SK-N-MC (cell line): ENCODE results near the gene ASIC5.
"Not testable (repeated sequence)": the region's sequence is repeated elsewhere in the genome, so short reads cannot be mapped to it uniquely, and the experiment has no call there.

Experiments used
- DNase-seq: peaks from one replicate; pipeline ENCODE4 v3.0.0-alpha.2; 2011; ENCODE audit warnings: low read depth, low spot score
- H3K27ac ChIP-seq: fragments of 200-600 bp; sonication (generic); 2 replicates; pipeline ENCODE4 v1.5.1; 2016; ENCODE audit warnings: mixed run types
- H3K36me3 ChIP-seq: fragments of 200-600 bp; sonication (generic); 2 replicates; pipeline ENCODE4 v1.6.1; 2017; ENCODE audit warnings: antibody characterized with exemption, low read length, mixed read lengths; ENCODE audit not compliant: insufficient read depth
- H3K4me3 ChIP-seq: fragments of 200-600 bp; sonication (generic); 2 replicates; pipeline ENCODE4 v1.5.1; 2016
- H3K9ac ChIP-seq: fragments of 200-600 bp; sonication (generic); 2 replicates; pipeline ENCODE4 v1.8.0; 2017; ENCODE audit warnings: mixed run types, mixed read lengths; ENCODE audit not compliant: insufficient read length
- H3K9me3 ChIP-seq: fragments of 200-600 bp; sonication (generic); 2 replicates; pipeline ENCODE4 v1.6.1; 2017; ENCODE audit warnings: low read depth, mild to moderate bottlenecking, antibody characterized with exemption, low read length, moderate library complexity, mixed read lengths
- EZH2 ChIP-seq: fragments of 200-600 bp; sonication (generic); IDR thresholded peaks from one replicate; pipeline ENCODE4 v1.6.1; 2017; ENCODE audit warnings: antibody characterized with exemption
- FOXP2 ChIP-seq: optimal IDR thresholded peaks from 2 replicates; pipeline ENCODE3; 2011; ENCODE audit warnings: mild to moderate bottlenecking, moderate library complexity; ENCODE audit not compliant: insufficient read depth; ENCODE audit errors: extremely low read length, control extremely low read depth
- POLR2AphosphoS5 ChIP-seq: IDR thresholded peaks from 2 replicates; pipeline ENCODE4 v1.6.1; 2012; ENCODE audit warnings: mild to moderate bottlenecking, low read depth, low read length, borderline replicate concordance

The ASIC5 gene

GRCh38 chr4:155903453-155903852, 37.4 kb upstream of the ASIC5 start, which contains the start of gene TDO2:
Gene TDO2, plus strand, starts transcription at chr4:155903696. Its CDS starts 63 bp downstream, at chr4:155903759.
- Histone ChIP-seq H3K4me3 (no peak within 1 kb of the TSS), H3K9me3 (no peaks in the 10 kb centered on the region), H3K9ac (no peak within 1 kb of the TSS), H3K36me3 (no peaks in the 10 kb centered on the region), H3K27ac (no peak within 1 kb of the TSS)
- TF ChIP-seq POLR2AphosphoS5 (no peak), EZH2 (no peak), FOXP2 (no peak)
- no peak for DNase-seq

GRCh38 chr4:155901013-155901412, 34.9 kb upstream of the ASIC5 start:
- DNase-seq = peak; percentile 34
- TF ChIP-seq POLR2AphosphoS5 (no peak), FOXP2 (no peak), EZH2 (no peak)
- peak overlapping the region; percentile 82 for H3K27ac ChIP-seq
- no peaks in the 10 kb centered on the region for H3K36me3 ChIP-seq
- no peak overlapping the region for H3K9ac ChIP-seq
- peak overlapping the region; percentile 63 for H3K4me3 ChIP-seq
- H3K9me3 ChIP-seq = no peaks in the 10 kb centered on the region

- H3K4me3 ChIP-seq = peak overlapping the region; percentile 63
- H3K9ac ChIP-seq = no peak overlapping the region
- no peak for TF ChIP-seq EZH2
- TF ChIP-seq POLR2AphosphoS5 = peak; percentile 42; the same call in 1 of the 2 replicates
- peak overlapping the region; percentile 82 for H3K27ac ChIP-seq
- H3K9me3 ChIP-seq = no peaks in the 10 kb centered on the region
- no peaks in the 10 kb centered on the region for H3K36me3 ChIP-seq
- DNase-seq = peak; percentile 86
Measured at GRCh38 chr4:155900381-155900780, 34.3 kb upstream of the ASIC5 start.

GRCh38 chr4:155899891-155900290, 33.8 kb upstream of the ASIC5 start:
- Histone ChIP-seq H3K27ac (peak overlapping the region; percentile 82), H3K4me3 (peak overlapping the region; percentile 63), H3K9me3 (no peaks in the 10 kb centered on the region), H3K9ac (no peak overlapping the region), H3K36me3 (no peaks in the 10 kb centered on the region)
- DNase-seq = peak; percentile 20
- TF ChIP-seq POLR2AphosphoS5 (no peak), EZH2 (no peak), FOXP2 (no peak)

- H3K36me3 ChIP-seq, H3K9me3 ChIP-seq, H3K27ac ChIP-seq, H3K4me3 ChIP-seq, H3K9ac ChIP-seq, DNase-seq: not testable (repeated sequence)
Measured at GRCh38 chr4:155898371-155898770, 32.3 kb upstream of the ASIC5 start.

- DNase-seq = peak; percentile 44
- Histone ChIP-seq H3K27ac (0 out of 2 replicates have a peak overlapping the region, but pooled peaks have one; percentile 23), H3K9ac (no peak overlapping the region), H3K9me3 (no peaks in the 10 kb centered on the region), H3K4me3 (no peak overlapping the region), H3K36me3 (no peaks in the 10 kb centered on the region)
- TF ChIP-seq EZH2 (no peak), FOXP2 (no peak), POLR2AphosphoS5 (no peak)
Measured at GRCh38 chr4:155891058-155891457, 25.0 kb upstream of the ASIC5 start.

- no peak for DNase-seq
- H3K4me3 ChIP-seq = no peak overlapping the region
- H3K36me3 ChIP-seq = no peaks in the 10 kb centered on the region
- H3K9me3 ChIP-seq = no peaks in the 10 kb centered on the region
- TF ChIP-seq FOXP2 (no peak), EZH2 (no peak), POLR2AphosphoS5 (no peak)
- no peak overlapping the region for H3K9ac ChIP-seq
- H3K27ac ChIP-seq = no peak overlapping the region
Measured at GRCh38 chr4:155889946-155890345, 23.9 kb upstream of the ASIC5 start.

GRCh38 chr4:155889031-155889793, 23.1 kb upstream of the ASIC5 start:
- DNase-seq = peak; percentile 37
- no peaks in the 10 kb centered on the region for H3K9me3 ChIP-seq
- no peak overlapping the region for H3K9ac ChIP-seq
- peak overlapping the region; percentile 54; the same call in 1 of the 2 replicates for H3K27ac ChIP-seq
- TF ChIP-seq EZH2 (no peak), POLR2AphosphoS5 (no peak), FOXP2 (no peak)
- H3K36me3 ChIP-seq = no peaks in the 10 kb centered on the region
- H3K4me3 ChIP-seq = no peak overlapping the region
